HEK293T (cell line): ENCODE measurements around the gene CACTIN.

Experiments
- CTCF ChIA-PET: fragments of 350-600 bp; formaldehyde crosslinking; extraction: SDS; loops from one replicate; lab custom pipeline; 2021; ENCODE audit warnings: antibody characterized with exemption, inconsistent platforms; lab: Yijun Ruan, JAX
- POLR2A ChIA-PET: fragments of 350-600 bp; formaldehyde crosslinking; extraction: SDS; loops from one replicate; lab custom pipeline; 2020; ENCODE audit warnings: antibody characterized with exemption, inconsistent platforms; lab: Yijun Ruan, JAX
- DNase-seq: peaks from one replicate; pipeline ENCODE4 v3.0.0; 2012; ENCODE audit warnings: mixed read lengths; ENCODE audit errors: extremely low spot score
- ARNT ChIP-seq: fragments of 450-650 bp; IDR thresholded peaks from 2 replicates; pipeline ENCODE4 v1.6.1; 2017; ENCODE audit warnings: mild to moderate bottlenecking
- BHLHE40 ChIP-seq: fragments of 450-650 bp; IDR thresholded peaks from 2 replicates; pipeline ENCODE4 v1.6.1; 2016; ENCODE audit warnings: mild to moderate bottlenecking, moderate library complexity, borderline replicate concordance
- CTBP1 ChIP-seq: fragments of 450-650 bp; IDR thresholded peaks from 2 replicates; pipeline ENCODE4 v1.6.1; 2016; ENCODE audit warnings: borderline replicate concordance
- ELF4 ChIP-seq: fragments of 450-650 bp; IDR thresholded peaks from 2 replicates; pipeline ENCODE4 v1.6.1; 2017; ENCODE audit warnings: antibody characterized with exemption
- FOXA1 ChIP-seq: fragments of 450-650 bp; IDR thresholded peaks from 2 replicates; pipeline ENCODE4 v1.6.1; 2016; ENCODE audit warnings: mild to moderate bottlenecking
- FOXK2 ChIP-seq: fragments of 450-650 bp; IDR thresholded peaks from 2 replicates; pipeline ENCODE4 v1.6.1; 2016; ENCODE audit warnings: mild to moderate bottlenecking
- FOXM1 ChIP-seq: fragments of 450-650 bp; IDR thresholded peaks from 2 replicates; pipeline ENCODE4 v1.6.1; 2017; ENCODE audit warnings: mild to moderate bottlenecking, borderline replicate concordance
- HDGF ChIP-seq: fragments of 450-650 bp; IDR thresholded peaks from 2 replicates; pipeline ENCODE4 v1.6.1; 2017; ENCODE audit warnings: antibody characterized with exemption, borderline replicate concordance
- L3MBTL2 ChIP-seq: fragments of 450-650 bp; conservative IDR thresholded peaks from 2 replicates; pipeline ENCODE4 v1.6.1; 2016; ENCODE audit warnings: mild to moderate bottlenecking
- LEF1 ChIP-seq: fragments of 450-650 bp; IDR thresholded peaks from 2 replicates; pipeline ENCODE4 v1.6.1; 2017; ENCODE audit warnings: mild to moderate bottlenecking, borderline replicate concordance
- NFRKB ChIP-seq: fragments of 450-650 bp; IDR thresholded peaks from 2 replicates; pipeline ENCODE4 v1.6.1; 2016; ENCODE audit warnings: mild to moderate bottlenecking, moderate library complexity
- PKNOX1 ChIP-seq: fragments of 450-650 bp; IDR thresholded peaks from 2 replicates; pipeline ENCODE4 v1.6.1; 2016
- SP1 ChIP-seq: fragments of 450-650 bp; IDR thresholded peaks from 2 replicates; pipeline ENCODE4 v1.6.1; 2017
- SUZ12 ChIP-seq: fragments of 450-650 bp; IDR thresholded peaks from 2 replicates; pipeline ENCODE4 v1.6.1; 2016; ENCODE audit warnings: mild to moderate bottlenecking
- TARDBP ChIP-seq: fragments of 450-650 bp; IDR thresholded peaks from 2 replicates; pipeline ENCODE4 v1.6.1; 2016
- ZNF384 ChIP-seq: fragments of 450-650 bp; IDR thresholded peaks from 2 replicates; pipeline ENCODE4 v1.6.1; 2016

Gene CACTIN

GRCh38 chr19:3636962-3637361 lies 10.4 kb upstream of the CACTIN start:
- TF ChIP-seq NFRKB: no peak
- no peak for TF ChIP-seq HDGF
- TF ChIP-seq L3MBTL2: no peak
- no peak for TF ChIP-seq TARDBP
- no peak for TF ChIP-seq FOXM1
- TF ChIP-seq ZNF384: no peak
- no peak for TF ChIP-seq ELF4
- no peak for TF ChIP-seq LEF1
- TF ChIP-seq FOXK2: no peak
- TF ChIP-seq ARNT: no peak
- TF ChIP-seq CTBP1: no peak
- TF ChIP-seq SUZ12: no peak
- TF ChIP-seq SP1: no peak
- TF ChIP-seq PKNOX1: no peak
- DNase-seq: no peak
- ChIA-PET POLR2A (no interaction called here), CTCF (no interaction called here)

- CTCF ChIA-PET: no interaction called here
- DNase-seq: no peak
- TF ChIP-seq LEF1: no peak
- TF ChIP-seq FOXM1: no peak
- no peak for TF ChIP-seq ELF4
- TF ChIP-seq TARDBP: no peak
- no peak for TF ChIP-seq PKNOX1
- TF ChIP-seq HDGF: no peak
- TF ChIP-seq ZNF384: no peak
- no peak for TF ChIP-seq SP1
- POLR2A ChIA-PET: no interaction called here
Measured at GRCh38 chr19:3636506-3636905, 9.9 kb upstream of the CACTIN start.

- ChIA-PET CTCF (no interaction called here), POLR2A (no interaction called here)
- no peak for TF ChIP-seq TARDBP
- no peak for TF ChIP-seq NFRKB
- no peak for TF ChIP-seq LEF1
- no peak for TF ChIP-seq BHLHE40
- TF ChIP-seq FOXM1: no peak
- TF ChIP-seq FOXK2: no peak
- TF ChIP-seq ELF4: no peak
- TF ChIP-seq ARNT: no peak
- no peak for TF ChIP-seq ZNF384
- no peak for TF ChIP-seq SUZ12
- no peak for TF ChIP-seq FOXA1
- TF ChIP-seq PKNOX1: no peak
- TF ChIP-seq HDGF: no peak
- no peak for TF ChIP-seq CTBP1
- TF ChIP-seq SP1: no peak
- TF ChIP-seq L3MBTL2: no peak
- DNase-seq: no peak
Measured at GRCh38 chr19:3634496-3635045, 8.0 kb upstream of the CACTIN start.

- no peak for DNase-seq
- CTCF ChIA-PET: no interaction called here
- TF ChIP-seq NFRKB: no peak
- no peak for TF ChIP-seq PKNOX1
- no peak for TF ChIP-seq FOXA1
- TF ChIP-seq ELF4: no peak
- TF ChIP-seq BHLHE40: no peak
- POLR2A ChIA-PET: no interaction called here
Measured at GRCh38 chr19:3633559-3633988, 7.0 kb upstream of the CACTIN start.

- POLR2A ChIA-PET: no interaction called here
- CTCF ChIA-PET: no interaction called here
- DNase-seq: no peak
- no peak for TF ChIP-seq L3MBTL2
- TF ChIP-seq FOXA1: no peak
- no peak for TF ChIP-seq FOXM1
- no peak for TF ChIP-seq PKNOX1
- TF ChIP-seq SP1: no peak
- no peak for TF ChIP-seq HDGF
- TF ChIP-seq SUZ12: no peak
- TF ChIP-seq ELF4: no peak
- TF ChIP-seq NFRKB: no peak
Measured at GRCh38 chr19:3632739-3633558, 6.4 kb upstream of the CACTIN start.
